ENCODE measurements around the gene SLC43A2.

GRCh38 chr17:1640329-1641064, 11.9 kb upstream of the SLC43A2 start:
- TF ChIP-seq CTCF (IDR thresholded peaks at IDR 0.05) (no peak), POLR2A (IDR thresholded peaks at IDR 0.05) (no peak)
